Transverse colon (tissue), 3 donors: ENCODE results near the gene CKLF.

Experiments used
- CTCF ChIP-seq, 5 experiments: fragments of 200-600 bp in 3 of 5; fragments of 450-650 bp in 2 of 5; sonication (generic) in 3 of 5; IDR thresholded peaks; 1 replicate in 2 of 5; 2 replicates in 3 of 5; pipeline ENCODE4 v1.5.1; 2016 to 2017; ENCODE audit warnings: antibody characterized with exemption in 5 of 5, inconsistent platforms in 3 of 5, mild to moderate bottlenecking in 2 of 5, moderate library complexity in 1 of 5
- EP300 ChIP-seq: sonication (generic); formaldehyde crosslinking; IDR thresholded peaks from one replicate; pipeline ENCODE4 v1.6.1; 2017; ENCODE audit warnings: antibody characterized with exemption, low read depth
- POLR2A ChIP-seq: fragments of 450-650 bp; IDR thresholded peaks from one replicate; pipeline ENCODE4 v1.6.1; 2016; ENCODE audit warnings: antibody characterized with exemption, mild to moderate bottlenecking, moderate library complexity

GRCh38 chr16:66553223-66553622 is 847 bp downstream of the CKLF start:
- TF ChIP-seq CTCF (IDR thresholded peaks at IDR 0.05) (no peak), EP300 (no peak), POLR2A (no peak)
